ENCODE results near the gene PDE8A.

PDE8A gene, protein sequence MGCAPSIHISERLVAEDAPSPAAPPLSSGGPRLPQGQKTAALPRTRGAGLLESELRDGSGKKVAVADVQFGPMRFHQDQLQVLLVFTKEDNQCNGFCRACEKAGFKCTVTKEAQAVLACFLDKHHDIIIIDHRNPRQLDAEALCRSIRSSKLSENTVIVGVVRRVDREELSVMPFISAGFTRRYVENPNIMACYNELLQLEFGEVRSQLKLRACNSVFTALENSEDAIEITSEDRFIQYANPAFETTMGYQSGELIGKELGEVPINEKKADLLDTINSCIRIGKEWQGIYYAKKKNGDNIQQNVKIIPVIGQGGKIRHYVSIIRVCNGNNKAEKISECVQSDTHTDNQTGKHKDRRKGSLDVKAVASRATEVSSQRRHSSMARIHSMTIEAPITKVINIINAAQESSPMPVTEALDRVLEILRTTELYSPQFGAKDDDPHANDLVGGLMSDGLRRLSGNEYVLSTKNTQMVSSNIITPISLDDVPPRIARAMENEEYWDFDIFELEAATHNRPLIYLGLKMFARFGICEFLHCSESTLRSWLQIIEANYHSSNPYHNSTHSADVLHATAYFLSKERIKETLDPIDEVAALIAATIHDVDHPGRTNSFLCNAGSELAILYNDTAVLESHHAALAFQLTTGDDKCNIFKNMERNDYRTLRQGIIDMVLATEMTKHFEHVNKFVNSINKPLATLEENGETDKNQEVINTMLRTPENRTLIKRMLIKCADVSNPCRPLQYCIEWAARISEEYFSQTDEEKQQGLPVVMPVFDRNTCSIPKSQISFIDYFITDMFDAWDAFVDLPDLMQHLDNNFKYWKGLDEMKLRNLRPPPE

DNA sequence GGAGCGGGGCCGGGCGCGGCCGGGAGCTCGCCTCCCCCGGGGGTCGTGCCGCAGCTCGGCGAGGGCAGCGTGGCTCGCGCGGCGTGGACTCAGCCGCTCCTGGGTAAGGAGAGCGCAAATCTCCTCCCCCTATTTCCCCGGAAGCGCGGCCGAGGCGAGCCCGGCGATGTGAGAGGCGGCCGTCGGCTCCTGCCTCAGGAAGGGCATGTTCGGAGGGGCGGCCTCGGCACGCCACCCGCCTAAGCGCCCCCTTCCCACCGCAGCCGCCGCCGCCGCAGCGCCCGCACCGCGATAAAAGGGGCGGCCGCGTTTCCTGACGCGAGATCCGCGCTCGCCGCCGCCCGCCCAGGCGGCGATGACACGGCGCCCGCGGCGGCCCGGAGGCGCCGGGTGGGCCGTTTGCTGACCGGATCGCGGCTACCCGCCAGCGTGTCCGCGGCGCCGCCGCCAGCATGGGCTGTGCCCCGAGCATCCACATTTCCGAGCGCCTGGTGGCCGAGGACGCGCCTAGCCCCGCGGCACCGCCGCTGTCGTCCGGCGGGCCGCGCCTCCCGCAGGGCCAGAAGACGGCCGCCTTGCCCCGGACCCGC is at the start of gene PDE8A:
PDE8A (plus strand) TSS at position 146 of the 590 bp plus-strand sequence; CDS start at position 453, 307 bp downstream.
- no peak for DNase-seq

DNA sequence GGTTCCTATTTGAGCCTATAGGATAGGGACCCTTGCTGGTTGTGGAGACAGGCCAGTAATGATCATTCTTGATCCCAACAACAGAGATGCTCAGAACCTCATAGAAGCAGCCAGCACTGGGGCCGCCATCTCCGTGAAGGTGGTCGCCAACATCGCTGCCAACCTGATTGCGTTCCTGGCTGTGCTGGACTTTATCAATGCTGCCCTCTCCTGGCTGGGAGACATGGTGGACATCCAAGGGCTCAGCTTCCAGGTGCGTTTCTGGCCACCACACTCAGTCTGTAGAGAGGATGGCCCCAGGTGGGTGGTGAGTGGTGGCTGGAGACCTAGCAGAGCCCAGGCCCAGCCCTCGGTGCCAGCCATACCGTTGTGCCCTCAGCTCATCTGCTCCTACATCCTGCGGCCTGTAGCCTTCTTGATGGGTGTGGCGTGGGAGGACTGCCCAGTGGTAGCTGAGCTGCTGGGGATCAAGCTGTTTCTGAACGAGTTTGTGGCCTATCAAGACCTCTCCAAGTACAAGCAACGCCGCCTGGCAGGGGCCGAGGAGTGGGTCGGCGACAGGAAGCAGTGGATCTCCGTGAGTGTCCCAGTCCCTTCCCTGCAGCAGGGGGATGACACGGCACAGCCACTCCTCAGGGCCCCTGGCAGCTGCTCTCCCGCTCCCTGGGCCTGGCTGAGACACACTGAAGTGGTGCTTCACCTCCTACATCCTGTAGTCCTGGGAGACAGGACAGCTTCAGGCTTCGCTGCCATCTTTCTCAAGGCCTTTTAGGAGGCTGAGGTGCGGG is 46.5 kb upstream of the PDE8A start:
- no peak for DNase-seq

DNA sequence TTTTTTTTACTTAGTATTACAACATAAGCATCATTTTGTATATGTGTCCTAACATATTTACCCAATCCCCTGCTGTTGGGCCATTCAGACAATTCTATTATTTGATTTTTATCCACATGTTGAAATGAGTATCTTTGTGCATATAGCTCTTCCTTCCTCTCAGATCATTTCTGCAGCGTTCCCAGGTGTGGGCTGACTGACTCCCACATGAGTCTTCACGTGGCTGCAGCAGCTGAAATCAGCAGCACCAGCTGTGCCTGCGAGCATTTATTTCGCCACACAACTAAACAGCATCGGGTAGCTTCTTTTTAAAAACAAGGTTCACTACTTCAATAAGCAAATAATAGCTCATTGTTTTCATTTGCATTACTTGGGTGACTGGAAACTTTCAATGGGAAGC is 44.5 kb upstream of the PDE8A start:
- no peak for DNase-seq

DNA sequence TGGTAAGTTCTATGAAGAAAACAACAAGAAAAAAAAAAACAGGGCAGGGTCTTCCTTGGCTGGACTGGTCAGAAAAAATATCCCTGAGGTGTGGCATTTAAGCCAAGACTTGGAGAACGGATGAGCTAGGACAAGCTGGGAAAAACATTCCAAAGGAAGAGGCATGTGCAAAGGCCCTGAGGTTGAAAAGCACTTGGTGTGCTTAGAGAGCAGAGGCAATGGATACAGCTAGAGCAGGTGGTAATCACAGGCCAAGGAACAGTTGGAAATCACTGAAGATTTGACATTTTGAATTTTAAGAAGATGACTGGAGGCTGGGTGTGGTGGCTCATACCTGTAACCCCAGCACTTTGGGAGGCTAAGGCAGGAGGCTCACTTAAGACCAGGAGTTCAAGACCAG is 42.9 kb upstream of the PDE8A start:
- no peak for DNase-seq

DNA sequence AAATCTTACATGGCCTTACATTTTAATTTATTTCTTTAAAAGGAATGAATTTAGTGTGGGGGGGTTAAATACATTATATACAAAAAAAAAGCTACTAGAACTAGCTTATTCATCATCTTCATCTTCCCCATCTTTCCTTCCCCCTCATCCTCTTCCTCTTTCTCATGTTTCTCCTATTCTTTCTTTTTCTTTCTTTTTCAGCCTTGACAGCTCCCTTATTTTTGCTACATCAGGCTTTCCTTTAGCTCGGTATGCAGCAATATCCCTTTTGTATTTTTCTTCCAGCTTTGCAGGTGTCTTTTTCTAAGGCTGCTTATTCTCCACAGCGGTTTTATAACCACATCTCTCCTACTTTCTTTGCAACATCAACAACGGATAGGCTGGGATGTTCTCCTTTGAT is 41.3 kb upstream of the PDE8A start:
- DNase-seq = no peak

DNA sequence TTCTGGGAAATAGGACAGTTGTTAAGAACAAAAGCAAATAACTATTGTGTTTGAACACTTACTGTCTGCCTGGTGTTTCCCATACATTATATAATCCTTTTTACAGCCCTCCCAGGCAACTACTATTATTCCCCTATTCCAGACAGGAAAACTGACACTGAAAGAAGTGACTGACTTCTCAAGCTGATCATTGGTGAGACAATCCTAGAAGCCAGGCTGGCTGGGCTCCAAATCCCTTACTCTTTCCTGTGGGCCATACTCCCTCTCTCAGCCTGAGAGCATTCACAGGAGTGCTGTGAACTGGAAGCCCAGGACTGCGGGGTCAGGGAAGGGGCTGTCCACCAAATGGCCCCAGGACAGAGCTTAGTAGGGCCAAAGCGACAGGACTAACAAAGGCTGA is 39.2 kb upstream of the PDE8A start:
- no peak for DNase-seq

DNA sequence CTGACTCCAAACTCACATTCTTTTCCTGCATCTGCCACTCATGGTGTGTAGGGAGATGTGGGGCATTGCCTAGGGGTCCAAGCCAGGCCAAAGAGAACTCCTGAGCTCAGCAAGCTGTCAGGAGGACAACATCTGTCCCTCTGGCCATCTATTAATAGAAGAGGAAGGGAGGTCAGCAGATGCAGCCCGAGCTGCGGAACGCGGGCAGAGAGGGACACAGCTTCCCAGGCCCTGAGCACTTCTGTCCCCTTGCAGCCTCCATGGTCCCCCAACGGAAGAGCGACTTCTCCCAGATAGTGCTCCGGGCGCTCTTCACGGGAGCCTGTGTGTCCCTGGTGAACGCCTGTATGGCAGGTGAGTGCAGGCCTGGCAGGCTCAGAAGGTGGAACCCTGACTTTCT is 37.3 kb upstream of the PDE8A start:
- DNase-seq = no peak

DNA sequence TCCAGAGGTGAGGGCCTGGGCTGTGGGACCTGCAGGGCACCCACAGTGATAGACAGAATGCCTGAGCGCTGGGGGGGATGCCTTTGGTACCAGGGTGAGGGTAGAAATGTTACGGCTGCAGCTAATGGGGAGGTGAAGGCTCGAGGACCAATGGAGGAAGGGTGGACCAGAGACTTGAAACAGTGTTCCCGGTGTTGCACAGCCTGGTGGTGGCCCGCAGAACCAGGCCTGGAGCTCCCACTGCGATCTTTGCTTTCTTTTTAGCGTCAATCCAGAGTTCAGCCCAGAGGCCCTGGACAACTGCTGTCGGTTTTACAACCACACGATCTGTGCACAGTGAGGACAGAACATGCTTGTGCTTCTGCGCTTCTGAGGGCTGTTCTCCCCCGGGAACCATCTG is 36.8 kb upstream of the PDE8A start:
- DNase-seq = no peak

DNA sequence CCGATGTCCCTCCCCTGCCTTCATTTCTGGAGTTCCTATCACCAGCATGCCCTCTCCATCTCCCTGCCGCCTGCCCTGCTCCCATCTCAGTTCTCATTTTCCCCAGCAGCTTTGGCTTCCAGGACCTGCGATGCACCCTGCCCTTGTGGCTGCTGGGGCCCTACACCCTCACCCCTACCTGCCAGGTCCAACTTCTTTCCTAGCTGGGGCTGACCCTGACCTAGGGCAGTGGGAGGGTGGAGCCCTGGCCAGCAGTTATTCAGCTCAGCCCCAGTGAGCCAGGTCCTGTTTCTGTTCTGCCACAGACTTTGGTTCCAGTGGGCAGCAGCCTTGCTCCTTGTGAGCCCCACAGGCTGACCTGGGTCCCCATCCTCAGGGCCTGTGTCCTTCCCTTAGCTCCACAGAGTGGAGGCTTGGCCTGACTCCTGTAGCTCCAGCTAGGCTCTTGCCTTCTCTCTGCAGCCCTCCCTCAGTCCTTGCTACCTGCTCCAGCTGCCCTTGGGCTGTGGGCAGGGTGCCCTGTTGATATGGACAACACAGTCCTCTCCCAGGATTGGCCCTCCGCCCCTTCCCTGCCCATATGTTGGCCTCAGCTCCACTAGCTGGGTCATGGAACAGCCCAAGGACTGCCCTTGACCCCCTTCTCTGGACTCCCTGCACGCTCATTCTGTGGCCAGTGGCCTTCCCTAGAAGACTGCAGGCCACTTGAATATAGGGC is 34.7 kb upstream of the PDE8A start:
- DNase-seq = no peak

DNA sequence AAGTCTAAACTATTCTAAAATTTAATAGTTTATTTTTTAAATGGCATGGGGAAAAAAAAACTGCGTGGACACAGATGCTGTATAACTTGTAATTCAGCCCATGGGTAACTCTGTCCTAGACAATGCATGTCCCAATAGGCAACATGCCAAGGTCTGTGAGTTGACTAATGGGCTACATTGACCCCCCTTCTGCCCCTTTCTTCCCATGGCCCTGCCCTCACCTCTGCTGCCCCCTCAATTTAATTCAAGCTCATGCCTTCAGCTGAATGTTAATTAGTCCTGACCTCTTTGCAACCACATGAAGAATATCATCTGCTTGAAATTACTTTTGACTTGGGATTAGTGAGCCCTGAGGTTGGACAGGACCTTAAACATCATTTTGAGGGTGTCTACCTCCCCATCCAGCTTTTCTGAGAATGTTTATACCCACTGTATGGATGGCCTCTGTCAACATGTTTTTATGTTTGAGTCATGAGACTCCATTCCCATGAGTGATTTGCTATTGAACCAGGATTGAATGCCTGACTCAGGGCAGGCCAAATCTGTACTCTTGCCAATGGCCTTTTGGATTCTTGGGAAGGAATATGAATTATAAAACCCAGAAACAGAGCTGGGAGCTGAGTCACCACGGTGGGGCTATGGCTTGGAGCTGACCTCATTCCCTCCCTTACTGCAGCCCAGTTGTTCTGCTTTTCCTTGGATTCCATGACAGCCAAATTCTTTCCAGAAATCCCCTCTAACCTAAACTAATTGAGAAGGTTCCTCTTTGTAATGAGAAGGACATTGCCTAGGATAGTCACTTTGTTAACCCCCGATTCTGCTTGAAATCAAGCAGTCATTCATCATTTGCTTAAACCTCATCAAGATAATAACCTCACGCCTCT is 33.5 kb upstream of the PDE8A start:
- no peak for DNase-seq

DNA sequence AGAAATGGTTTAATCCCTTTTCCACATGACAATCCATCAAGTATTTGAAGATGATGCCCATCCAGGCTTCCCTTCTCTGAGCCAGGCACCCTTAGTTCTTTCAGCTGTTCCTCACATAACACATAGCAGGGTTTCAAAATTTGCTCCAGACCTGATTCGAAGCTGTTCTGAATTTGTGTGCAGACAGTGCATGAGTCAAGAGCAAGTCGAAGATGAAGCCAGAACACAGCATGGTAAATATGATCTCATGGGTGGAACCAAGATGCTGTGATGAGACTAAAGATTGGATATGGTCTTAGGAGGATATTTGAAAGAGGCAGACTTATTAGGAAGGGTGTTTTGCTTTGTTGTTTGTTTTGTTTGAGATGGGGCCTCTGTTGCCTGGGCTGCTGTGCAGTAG is 32.6 kb upstream of the PDE8A start:
- DNase-seq = no peak

DNA sequence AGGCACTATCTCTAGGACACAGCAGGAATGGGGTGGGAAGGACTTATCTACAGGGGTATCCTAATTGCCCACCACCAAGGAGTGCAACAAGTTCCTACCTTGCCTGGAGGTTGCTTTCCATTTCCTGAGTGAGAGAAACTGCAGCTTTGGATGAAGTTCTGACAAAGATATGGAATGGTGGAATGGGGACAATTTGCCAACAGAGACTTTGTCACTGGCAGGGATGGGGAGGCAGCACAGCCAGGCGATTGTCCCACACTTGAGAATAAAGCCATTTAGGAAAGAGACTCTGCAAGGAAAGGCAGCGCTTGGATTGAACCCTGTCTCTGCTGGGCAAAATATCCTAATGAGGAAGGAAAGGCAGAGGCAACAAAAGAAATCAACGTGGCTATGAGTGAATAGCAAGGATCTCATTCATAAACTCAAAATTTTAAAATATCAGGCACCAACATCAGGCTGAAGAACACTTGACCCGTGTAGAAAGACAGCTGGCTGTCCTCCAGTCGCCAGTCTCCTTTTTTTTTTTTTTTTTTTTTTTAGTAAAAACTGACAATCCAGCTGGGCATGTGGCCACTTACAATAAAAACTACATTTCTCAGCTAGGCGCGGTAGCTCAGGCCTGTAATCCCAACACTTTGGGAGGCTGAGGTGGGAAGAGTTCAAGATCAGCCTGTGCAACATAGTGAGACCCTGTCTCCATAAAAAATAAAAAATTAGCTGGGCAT is 31.6 kb upstream of the PDE8A start:
- no peak for DNase-seq

DNA sequence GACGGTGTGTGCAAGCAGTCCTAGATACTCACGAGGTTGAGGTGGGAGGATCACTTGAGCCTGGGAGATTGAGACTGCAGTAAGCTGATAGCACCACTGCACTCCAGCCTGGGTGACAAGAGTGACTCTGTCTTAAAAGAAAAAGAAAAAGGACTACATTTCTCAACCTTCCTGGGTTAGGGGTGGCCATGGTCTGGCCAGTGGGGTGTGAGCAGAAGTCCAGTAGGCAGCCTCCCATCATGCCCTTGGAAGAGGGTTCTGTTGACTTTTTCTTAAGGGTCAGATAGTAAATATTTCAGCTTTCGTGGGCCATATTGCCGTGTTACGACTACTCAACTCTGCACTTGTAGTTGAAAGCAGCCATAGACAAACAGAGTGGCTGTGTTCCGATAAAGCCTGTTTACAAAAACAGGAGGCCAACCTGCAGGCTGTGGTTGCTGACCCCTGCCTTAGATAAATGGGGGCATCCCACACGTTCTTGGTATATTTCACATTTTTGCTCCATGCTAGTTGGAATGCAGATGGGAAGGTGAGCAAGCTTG is 31.0 kb upstream of the PDE8A start:
- DNase-seq = no peak

DNA sequence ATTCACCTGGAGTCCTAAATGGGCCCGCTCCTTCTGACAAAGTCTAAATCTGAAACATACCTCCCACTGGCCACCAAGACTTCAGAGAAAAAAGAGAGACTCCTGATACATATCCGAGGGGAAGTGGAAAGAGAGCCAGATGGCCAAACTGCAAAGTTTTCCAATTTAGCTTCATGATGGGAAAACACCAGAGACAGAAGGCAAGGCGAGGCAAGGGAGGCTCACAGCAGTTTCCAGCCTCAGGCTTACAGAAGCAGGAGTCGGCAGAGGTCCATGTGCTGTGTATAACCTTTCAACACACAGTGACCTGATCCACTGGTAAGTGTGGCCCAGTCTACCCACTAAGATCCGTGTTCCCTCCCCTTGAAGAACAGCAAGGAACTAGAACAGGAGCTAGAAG is 29.9 kb upstream of the PDE8A start:
- DNase-seq = no peak

DNA sequence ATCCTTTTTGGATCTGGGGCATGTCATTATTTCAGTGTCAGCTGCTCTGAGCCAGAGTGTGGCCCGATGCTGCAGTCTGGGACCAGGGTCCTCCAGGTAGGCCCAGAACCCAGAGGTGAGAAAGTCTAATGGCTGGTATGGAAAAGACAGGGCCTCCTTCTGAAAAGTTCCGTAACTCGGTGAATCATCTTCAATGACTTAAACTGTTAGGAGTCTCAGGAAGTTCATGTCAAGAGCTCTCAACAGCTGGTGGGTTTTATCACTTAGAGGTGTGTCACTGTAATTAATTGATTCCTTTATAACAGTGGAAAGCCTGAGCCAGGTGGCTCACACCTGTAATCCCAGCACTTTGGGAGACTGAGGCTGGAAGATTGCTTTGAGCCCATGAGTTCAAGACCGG is 28.5 kb upstream of the PDE8A start:
- DNase-seq = no peak

DNA sequence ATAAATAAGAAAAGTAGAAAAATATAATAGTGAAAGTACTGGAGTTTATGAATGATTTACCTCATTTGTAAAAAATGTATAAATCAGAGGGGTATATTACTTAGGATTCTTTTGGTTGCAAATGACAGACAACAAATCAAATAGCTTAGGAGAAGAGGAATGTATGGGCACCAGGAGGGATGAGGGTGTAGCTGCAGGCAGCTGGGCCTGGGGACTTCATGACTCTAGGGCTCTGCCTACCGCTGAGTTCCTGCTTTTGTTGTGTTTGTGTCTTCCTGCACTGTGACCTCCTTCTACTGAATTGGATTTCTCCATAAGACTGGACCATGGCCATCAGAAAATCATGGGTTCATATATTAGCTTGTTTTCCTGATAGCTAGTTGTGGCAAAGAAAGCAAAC is 27.9 kb upstream of the PDE8A start:
- no peak for DNase-seq

DNA sequence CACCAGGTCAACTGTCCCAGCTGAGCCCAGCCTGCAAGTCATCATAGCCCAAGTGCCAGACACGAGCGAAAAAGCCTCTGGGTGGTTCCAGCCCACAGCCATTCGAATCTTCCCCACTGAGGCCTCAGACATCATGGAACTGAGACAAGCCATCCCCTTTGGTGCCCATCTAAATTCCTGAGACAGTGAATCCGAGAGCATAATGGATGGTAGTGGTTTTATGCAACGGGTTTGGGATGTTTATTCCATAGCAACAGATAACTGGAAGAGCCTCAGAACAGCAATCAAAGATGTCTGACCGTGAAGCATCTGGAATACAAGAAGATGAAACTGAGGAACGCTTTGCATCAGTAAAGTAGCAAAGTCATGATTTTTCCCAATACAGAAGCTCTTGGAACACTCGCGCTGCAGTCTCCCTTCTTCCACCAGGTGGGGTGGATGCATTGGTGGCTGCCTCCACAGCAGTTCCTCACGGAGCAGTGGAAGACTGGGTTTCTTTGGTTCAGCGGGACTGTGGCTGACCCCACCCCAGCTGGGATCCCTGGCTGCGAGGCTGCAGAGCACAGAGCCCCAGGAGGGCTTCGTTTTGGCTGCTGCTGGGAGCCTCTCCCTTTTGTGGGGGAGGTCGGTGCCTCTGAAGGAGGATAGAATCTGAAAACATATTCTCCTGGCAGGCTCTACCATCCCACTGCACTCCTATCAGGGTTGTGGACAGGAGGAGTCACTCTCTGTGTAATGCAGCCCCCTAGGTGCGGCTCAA is 26.4 kb upstream of the PDE8A start:
- peak; percentile 31 for DNase-seq

DNA sequence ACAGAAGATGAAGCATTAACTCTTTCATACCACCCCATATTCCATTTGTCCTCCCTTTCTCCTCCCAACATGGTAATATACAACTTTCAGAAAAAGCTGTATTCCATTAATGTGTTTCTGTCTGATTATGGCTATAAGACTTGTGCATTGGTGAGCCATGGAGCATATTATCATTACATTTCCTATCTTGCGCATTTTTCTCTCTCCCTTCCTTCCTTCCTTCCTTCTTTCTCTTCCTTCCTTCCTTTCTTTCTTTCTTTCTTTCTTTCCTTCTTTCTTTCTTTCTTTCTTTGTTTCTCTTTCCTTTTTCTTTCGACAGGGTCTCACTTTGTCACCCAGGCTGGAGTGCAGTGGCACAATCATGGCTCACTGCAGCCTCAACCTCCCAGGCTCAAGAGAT is 25.5 kb upstream of the PDE8A start:
- DNase-seq = no peak

DNA sequence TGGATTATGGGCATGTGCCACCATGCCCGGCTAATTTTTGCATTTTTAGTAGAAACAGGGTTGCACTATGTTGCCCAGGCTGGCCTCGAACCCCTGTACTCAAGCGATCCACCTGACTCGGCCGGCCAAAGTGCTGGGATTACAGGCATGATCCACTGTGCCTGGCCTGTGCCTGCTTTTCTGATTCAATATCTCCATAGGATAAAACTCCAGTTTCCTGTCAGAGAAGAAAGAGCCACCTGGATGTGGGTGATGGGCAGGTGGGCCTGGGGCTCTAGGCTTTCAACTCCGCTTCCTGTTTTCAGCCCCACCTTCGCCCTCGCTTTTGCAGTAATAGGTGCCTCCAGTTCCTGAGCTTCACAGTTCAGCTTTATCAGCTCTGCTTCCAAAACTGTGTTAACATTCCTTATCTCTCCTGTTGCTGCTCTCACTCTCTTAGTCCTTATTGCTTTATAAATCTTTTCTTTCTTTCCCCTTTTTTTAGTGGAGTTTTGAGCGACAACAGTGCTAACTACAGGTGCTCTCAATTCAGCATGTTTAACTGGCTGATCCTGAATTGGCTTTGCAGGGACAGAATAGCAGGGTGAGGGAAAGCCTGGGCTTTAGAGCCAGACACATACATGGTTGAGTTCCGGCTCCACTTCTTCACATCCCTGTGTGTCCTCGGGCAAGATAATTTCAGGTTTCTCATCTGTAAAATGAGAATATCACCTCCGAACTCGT is 21.1 kb upstream of the PDE8A start:
- DNase-seq = no peak

Data from NCI-H2227 treated with DMSO at 0.1 percent for 48 hours (cell line).